Measurements from ENCODE around the gene SDK1.

DNA sequence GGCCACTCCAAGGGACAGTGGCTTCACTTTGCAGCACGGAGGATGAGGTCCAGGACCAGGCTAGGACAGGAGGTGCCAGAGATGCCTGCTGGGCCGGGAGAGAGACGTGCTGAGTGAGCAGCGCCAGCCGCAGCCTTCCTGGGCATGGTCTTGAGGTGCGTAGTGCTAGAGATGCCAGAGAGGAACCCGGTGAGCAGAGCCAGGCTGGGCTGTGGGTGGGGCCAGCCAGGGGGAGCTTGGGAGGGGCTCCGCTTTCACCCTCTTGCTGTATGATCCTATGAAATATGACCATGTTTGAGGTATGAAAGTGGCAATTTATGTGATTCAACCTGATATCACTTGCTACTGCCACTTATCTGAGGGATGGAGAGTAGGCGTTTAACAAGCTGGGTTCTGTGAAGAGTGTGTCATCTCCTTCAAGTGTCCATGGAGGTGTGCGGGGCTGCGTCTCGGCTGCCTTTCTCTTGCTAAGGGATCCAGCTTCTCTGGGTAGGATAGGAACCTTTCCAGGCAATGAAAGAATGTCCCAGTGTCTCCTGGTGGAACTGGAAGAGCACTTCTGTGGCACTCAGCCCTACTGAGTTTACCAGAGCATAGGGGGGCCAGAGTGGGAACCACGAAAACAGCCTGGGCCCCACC lies 862.6 kb downstream of the SDK1 start:
- no peak for TF ChIP-seq EZH2 (IDR thresholded peaks at IDR 0.05; ENCODE audit: insufficient read depth, poor library complexity, severe bottlenecking)
- no peak for TF ChIP-seq EZH2phosphoT487 (IDR thresholded peaks at IDR 0.05; ENCODE audit: insufficient read depth, low read depth)

Data from GM23248 (cell line).